KMS-11 (cell line): ENCODE measurements around the gene ABCC3.

ENCODE experiments used
- H2AFZ ChIP-seq: fragments of 200-600 bp; sonication (generic); 2 replicates; pipeline ENCODE4 v1.6.1; 2016; ENCODE audit warnings: antibody characterized with exemption, mixed run types, low read depth
- H3K27ac ChIP-seq: fragments of 200-600 bp; sonication (generic); 2 replicates; pipeline ENCODE4 v1.6.1; 2016; ENCODE audit warnings: mild to moderate bottlenecking, mixed run types
- H3K27me3 ChIP-seq: fragments of 200-600 bp; sonication (generic); 2 replicates; pipeline ENCODE4 v1.6.1; 2017; ENCODE audit warnings: mild to moderate bottlenecking, low read depth, mixed run types, moderate library complexity; ENCODE audit not compliant: insufficient read depth
- H3K36me3 ChIP-seq: fragments of 200-600 bp; sonication (generic); 2 replicates; pipeline ENCODE4 v1.6.1; 2017; ENCODE audit warnings: mild to moderate bottlenecking, mixed run types; ENCODE audit not compliant: insufficient read depth
- H3K4me1 ChIP-seq: fragments of 200-600 bp; sonication (generic); 2 replicates; pipeline ENCODE4 v1.6.1; 2016; ENCODE audit warnings: mild to moderate bottlenecking, low read depth, mixed run types; ENCODE audit not compliant: poor library complexity, severe bottlenecking
- H3K4me2 ChIP-seq: fragments of 200-600 bp; sonication (generic); 2 replicates; pipeline ENCODE4 v1.7.0; 2016; ENCODE audit warnings: mild to moderate bottlenecking, mixed run types
- H3K4me3 ChIP-seq: fragments of 200-600 bp; sonication (generic); IDR thresholded peaks from 2 replicates; pipeline ENCODE4 v1.6.1; 2017; ENCODE audit warnings: low read depth, low read length, mixed read lengths; ENCODE audit not compliant: insufficient read depth
- H3K79me2 ChIP-seq: fragments of 200-600 bp; sonication (generic); 2 replicates; pipeline ENCODE4 v1.6.1; 2016; ENCODE audit warnings: low read depth, mixed run types; ENCODE audit not compliant: insufficient read depth
- H3K9ac ChIP-seq: fragments of 200-600 bp; sonication (generic); 2 replicates; pipeline ENCODE4 v1.6.1; 2016; ENCODE audit warnings: mild to moderate bottlenecking, mixed run types
- H4K20me1 ChIP-seq: fragments of 200-600 bp; sonication (generic); 2 replicates; pipeline ENCODE4 v1.6.1; 2016; ENCODE audit warnings: mild to moderate bottlenecking, mixed run types; ENCODE audit not compliant: insufficient read depth
- TF ChIP-seq, protein P1 (sequence below): fragments of 200-600 bp; sonication (generic); conservative IDR thresholded peaks from 2 replicates; pipeline ENCODE4 v1.6.1; 2017; ENCODE audit warnings: low read depth, mild to moderate bottlenecking, antibody characterized with exemption, low read length, moderate library complexity, mixed read lengths

ABCC3 gene

DNA sequence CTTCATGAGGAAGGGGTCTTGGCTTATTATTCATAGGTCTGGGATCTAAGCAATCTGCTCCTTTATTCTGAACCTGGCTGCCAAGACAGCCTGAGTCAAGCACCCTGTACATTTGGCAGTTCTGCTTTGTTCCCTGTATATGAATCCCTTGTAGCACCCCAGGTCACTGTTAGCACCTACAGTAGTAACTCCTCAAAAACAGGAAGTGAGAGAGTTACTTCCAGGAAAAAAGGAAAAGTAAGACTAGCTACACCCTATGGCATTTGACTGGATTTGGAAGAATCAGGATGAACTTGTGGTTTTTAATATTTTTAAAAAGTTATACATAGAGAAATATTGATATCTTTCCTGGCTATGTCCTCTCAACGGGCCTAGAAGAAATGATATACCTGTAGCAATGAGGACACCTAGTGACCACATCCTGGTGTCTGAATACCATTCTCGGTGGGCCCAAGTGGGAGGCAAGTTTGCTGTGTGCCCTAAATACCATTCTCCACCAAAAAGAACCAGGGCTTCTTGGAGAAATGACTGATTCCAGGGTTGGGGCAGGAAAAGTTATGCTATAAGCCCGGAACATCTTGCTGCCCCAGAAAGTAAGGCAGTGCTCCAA, 63.1 kb downstream of the ABCC3 start:
- Histone ChIP-seq H3K27ac (peak overlapping the region; percentile 64; the same call in 1 of the 2 replicates), H3K9ac (no peak overlapping the region), H4K20me1 (no peaks in the 10 kb centered on the region; the same call in 1 of the 2 replicates), H3K4me1 (peaks cover 53% of the 10 kb centered on the region), H3K4me3 (no peak overlapping the region), H2AFZ (no peak overlapping the region), H3K27me3 (no peaks in the 10 kb centered on the region), H3K79me2 (peaks cover 27% of the 10 kb centered on the region; the same call in 1 of the 2 replicates), H3K36me3 (no peaks in the 10 kb centered on the region; the same call in 1 of the 2 replicates), H3K4me2 (peak overlapping the region; percentile 86)
- TF ChIP-seq, protein P1, sequence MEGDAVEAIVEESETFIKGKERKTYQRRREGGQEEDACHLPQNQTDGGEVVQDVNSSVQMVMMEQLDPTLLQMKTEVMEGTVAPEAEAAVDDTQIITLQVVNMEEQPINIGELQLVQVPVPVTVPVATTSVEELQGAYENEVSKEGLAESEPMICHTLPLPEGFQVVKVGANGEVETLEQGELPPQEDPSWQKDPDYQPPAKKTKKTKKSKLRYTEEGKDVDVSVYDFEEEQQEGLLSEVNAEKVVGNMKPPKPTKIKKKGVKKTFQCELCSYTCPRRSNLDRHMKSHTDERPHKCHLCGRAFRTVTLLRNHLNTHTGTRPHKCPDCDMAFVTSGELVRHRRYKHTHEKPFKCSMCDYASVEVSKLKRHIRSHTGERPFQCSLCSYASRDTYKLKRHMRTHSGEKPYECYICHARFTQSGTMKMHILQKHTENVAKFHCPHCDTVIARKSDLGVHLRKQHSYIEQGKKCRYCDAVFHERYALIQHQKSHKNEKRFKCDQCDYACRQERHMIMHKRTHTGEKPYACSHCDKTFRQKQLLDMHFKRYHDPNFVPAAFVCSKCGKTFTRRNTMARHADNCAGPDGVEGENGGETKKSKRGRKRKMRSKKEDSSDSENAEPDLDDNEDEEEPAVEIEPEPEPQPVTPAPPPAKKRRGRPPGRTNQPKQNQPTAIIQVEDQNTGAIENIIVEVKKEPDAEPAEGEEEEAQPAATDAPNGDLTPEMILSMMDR: no peak

DNA sequence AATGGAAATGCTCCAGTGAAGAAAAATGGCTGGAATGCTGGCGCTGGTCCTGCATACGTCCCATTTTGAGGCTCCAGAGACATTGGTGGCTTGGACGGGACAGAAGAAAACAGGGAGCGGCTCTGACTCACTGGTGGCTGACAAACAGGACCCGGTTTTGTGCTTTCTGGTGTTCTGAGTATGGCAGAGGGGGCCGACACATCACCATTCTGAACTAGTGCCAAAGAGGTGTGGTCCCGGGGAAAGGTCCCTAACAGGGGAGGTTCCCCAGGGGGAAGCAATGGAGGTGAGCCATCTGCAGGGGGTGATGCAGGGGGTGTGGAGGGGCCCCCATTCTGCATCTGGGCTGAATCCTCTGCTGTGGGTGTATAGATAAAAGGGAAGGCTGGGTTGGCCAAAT, 64.7 kb downstream of the ABCC3 start:
- H3K79me2 ChIP-seq: peaks cover 40% of the 10 kb centered on the region; the same call in 1 of the 2 replicates
- no peaks in the 10 kb centered on the region; the same call in 1 of the 2 replicates for H3K36me3 ChIP-seq
- H4K20me1 ChIP-seq: no peaks in the 10 kb centered on the region; the same call in 1 of the 2 replicates
- no peaks in the 10 kb centered on the region for H3K27me3 ChIP-seq
- TF ChIP-seq, protein P1: no peak
- no peak overlapping the region for H3K4me2 ChIP-seq
- peaks cover 49% of the 10 kb centered on the region for H3K4me1 ChIP-seq
- no peak overlapping the region for H2AFZ ChIP-seq
- no peak overlapping the region for H3K27ac ChIP-seq
- no peak overlapping the region for H3K9ac ChIP-seq
- no peak overlapping the region for H3K4me3 ChIP-seq

DNA sequence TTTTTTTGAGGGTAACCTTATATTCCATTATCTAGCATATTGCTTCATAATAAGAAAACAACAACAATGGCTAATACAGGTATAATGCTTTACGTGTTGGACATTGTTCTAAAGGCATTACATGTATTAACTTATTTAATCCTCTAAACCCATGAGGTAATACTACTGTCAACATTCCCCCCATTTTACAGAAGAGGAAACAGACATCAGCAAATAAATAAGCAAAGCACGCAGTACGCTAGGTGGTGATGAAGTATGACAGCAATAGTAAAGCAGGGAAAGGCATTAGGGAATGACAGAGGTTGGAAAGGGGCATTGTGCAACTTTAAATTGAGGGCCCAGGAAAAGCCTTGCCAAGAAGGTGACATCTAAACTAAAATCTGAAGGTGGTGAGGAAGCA, 68.5 kb downstream of the ABCC3 start:
- Histone ChIP-seq H3K9ac (no peak overlapping the region), H4K20me1 (no peaks in the 10 kb centered on the region; the same call in 1 of the 2 replicates), H3K4me3 (no peak overlapping the region), H3K4me2 (no peak overlapping the region), H3K79me2 (peaks cover 62% of the 10 kb centered on the region; the same call in 1 of the 2 replicates), H3K4me1 (peaks cover 23% of the 10 kb centered on the region), H3K27ac (no peak overlapping the region), H2AFZ (no peak overlapping the region), H3K36me3 (no peaks in the 10 kb centered on the region; the same call in 1 of the 2 replicates), H3K27me3 (no peaks in the 10 kb centered on the region)
- TF ChIP-seq, protein P1: no peak

DNA sequence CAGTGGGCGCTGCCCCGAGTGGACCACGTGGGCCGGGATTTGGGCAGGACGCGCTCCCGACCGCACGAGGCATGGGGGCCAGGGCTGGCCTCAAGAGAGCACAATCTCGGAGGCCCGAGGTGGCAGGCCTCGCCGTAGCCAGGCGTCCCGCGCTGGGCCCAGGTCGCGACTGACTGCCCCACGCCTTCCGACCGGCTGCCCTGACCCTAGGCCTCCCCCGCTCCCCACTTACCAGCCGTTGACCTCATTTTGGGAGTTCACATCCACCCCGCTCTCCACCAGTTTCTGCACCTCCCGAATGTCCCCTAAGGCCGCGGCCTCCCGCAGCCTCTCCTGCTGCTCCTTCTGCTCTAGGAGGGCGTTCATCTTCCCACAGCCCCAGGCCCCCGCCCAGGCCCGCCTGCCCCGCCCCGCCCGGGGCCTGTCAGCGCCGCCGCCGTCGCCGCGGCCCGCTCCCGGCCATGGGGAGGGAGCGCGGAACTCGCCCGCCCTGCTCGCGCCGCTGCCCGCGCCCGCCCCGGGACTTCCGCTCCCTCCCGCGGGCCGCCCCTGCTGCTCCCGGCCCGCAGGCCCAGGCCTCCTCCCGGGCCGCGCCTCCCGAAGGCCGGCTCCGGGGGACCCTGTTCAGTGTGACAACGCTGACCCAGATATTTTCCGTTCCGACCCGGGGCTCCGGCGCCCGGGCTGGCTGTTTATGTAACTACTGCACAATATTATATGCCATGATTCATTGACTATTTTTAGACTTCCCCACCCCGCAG, 72.8 kb downstream of the ABCC3 start, which contains the start of gene ANKRD40:
Gene ANKRD40 (minus strand): TSS at position 626 of the 761 bp plus-strand sequence. CDS start 260 bp downstream, at position 366.
- no peaks in the 10 kb centered on the region for H3K36me3 ChIP-seq
- H3K79me2 ChIP-seq: peaks cover 52% of the 10 kb centered on the region; the same call in 1 of the 2 replicates
- H3K9ac ChIP-seq: peak within 1 kb of the TSS; percentile 81

More for the DNA sequence above, 72.8 kb downstream of the ABCC3 start, which contains the start of gene ANKRD40:
- Histone ChIP-seq H2AFZ (peak within 1 kb of the TSS; percentile 72), H4K20me1 (no peaks in the 10 kb centered on the region), H3K4me2 (peak within 1 kb of the TSS; percentile 97), H3K27ac (peak within 1 kb of the TSS; percentile 85), H3K27me3 (no peaks in the 10 kb centered on the region; the same call in 1 of the 2 replicates), H3K4me1 (peaks cover 35% of the 10 kb centered on the region), H3K4me3 (no peak within 1 kb of the TSS)
- TF ChIP-seq, protein P1: no peak
